ENCODE measurements around the gene SCRT2. TPM values are rescaled to one million over a fixed set of nuclear protein-coding genes. Genes with fewer than 3 reads are reported as not detected.

SCRT2 gene
- total and polyA plus RNA-seq, 4 donors = not detected

DNA sequence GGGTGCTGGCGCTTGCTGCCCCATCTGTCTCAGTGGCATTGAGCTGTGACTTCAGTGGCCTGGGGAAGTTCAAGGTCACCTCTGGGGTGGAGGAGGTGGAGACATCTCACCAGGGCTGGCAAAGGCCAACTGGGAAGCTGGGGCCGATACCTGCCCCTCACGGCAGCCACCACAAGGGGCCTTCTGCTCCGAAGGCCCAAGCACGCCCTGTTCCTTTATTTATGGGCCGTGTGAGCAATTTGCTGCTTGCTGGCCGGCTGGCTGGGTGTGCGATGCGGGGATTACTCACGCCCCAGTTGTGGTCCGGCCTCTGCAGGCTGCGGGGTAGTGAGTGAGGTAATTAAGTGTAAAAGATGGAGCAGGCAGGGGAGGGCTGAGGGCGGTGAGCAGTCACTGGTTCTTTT lies 13.2 kb upstream of the SCRT2 start:
- H3K4me1 ChIP-seq (ENCODE audit: control insufficient read depth in 4 of 4, insufficient read depth in 4 of 4, low read length in 3 of 4) = no peaks in the 10 kb centered on the region
- DNase-seq (ENCODE audit: low spot score) = no peak
- H3K9me3 ChIP-seq (ENCODE audit: control insufficient read depth in 4 of 4, low read length in 3 of 4) = no peaks in the 10 kb centered on the region
- TF ChIP-seq TAF1 (conservative IDR thresholded peaks at IDR 0.05) (no peak), GABPA (IDR thresholded peaks at IDR 0.05 in 1 of 2, conservative IDR thresholded peaks at IDR 0.05 in 1 of 2) (no peak), SP1 (IDR thresholded peaks at IDR 0.05) (no peak), RXRA (IDR thresholded peaks at IDR 0.05) (no peak), NR2F2 (IDR thresholded peaks at IDR 0.05) (no peak), FOXA1 (IDR thresholded peaks at IDR 0.05) (no peak), JUND (IDR thresholded peaks at IDR 0.05) (no peak)
- TF ChIP-seq, protein P1, sequence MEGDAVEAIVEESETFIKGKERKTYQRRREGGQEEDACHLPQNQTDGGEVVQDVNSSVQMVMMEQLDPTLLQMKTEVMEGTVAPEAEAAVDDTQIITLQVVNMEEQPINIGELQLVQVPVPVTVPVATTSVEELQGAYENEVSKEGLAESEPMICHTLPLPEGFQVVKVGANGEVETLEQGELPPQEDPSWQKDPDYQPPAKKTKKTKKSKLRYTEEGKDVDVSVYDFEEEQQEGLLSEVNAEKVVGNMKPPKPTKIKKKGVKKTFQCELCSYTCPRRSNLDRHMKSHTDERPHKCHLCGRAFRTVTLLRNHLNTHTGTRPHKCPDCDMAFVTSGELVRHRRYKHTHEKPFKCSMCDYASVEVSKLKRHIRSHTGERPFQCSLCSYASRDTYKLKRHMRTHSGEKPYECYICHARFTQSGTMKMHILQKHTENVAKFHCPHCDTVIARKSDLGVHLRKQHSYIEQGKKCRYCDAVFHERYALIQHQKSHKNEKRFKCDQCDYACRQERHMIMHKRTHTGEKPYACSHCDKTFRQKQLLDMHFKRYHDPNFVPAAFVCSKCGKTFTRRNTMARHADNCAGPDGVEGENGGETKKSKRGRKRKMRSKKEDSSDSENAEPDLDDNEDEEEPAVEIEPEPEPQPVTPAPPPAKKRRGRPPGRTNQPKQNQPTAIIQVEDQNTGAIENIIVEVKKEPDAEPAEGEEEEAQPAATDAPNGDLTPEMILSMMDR (IDR thresholded peaks at IDR 0.05; ENCODE audit: low read depth, low read length, missing input control) = no peak
- TF ChIP-seq, protein P2, sequence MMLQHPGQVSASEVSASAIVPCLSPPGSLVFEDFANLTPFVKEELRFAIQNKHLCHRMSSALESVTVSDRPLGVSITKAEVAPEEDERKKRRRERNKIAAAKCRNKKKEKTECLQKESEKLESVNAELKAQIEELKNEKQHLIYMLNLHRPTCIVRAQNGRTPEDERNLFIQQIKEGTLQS (IDR thresholded peaks at IDR 0.05) = no peak
- peaks cover 0 to 10% (median 0%) of the 10 kb centered on the region in 4 donors for H3K27me3 ChIP-seq (ENCODE audit: control insufficient read depth in 4 of 4, insufficient read depth in 4 of 4, low read length in 3 of 4)
- no peak overlapping the region for H3K9ac ChIP-seq (ENCODE audit: low read depth in 1 of 2, low read length in 2 of 2)
- no peaks in the 10 kb centered on the region for H3K36me3 ChIP-seq (ENCODE audit: control insufficient read depth in 4 of 4, insufficient read depth in 3 of 4, low read depth in 1 of 4, low read length in 3 of 4)
- no peak overlapping the region for H3K27ac ChIP-seq (ENCODE audit: low read depth in 1 of 2, low read length in 2 of 2)
- WGBS = 38% methylated on average over 13 of the region's 13 CpGs
- no peak overlapping the region for H3K4me3 ChIP-seq (ENCODE audit: low read depth in 1 of 3, low read length in 3 of 3)

DNA sequence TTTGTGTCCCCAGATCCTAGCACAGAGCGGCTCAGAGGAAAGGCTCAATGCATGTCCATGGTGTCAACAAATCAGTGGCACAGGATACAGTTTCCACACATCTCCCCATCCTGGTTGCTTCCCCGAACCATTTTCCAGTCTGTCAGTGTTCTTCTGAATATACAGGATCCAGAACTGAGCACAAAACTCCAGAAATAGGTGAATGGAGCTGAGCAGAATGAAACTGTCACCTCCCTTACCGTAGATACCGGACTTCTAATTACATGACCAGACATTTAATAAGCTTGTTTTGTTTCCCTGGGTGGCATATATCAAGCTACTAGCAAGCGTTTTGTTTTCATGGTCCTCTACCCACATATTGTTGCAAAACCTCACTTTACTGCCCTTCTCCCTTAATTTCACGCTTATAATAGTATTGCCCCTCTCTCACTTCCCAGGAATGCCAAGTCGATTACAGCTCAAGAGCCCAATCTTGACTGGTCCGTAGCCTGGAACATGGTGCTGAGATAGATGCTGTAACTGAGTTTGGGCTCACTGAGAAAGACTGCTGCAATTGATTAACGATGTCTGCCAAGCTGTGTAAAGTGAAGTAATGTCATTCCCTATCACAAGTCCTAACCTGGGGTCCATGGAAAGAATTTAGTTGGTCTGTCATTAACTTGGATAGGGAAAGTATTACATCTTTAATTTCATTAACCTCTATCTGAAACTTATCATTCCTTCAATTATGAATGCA lies 12.0 kb upstream of the SCRT2 start:
- Histone ChIP-seq H3K9ac (ENCODE audit: low read depth in 1 of 2, low read length in 2 of 2) (no peak overlapping the region), H3K4me3 (ENCODE audit: low read depth in 1 of 3, low read length in 3 of 3) (no peak overlapping the region), H3K27ac (ENCODE audit: low read depth in 1 of 2, low read length in 2 of 2) (no peak overlapping the region), H3K36me3 (ENCODE audit: control insufficient read depth in 4 of 4, insufficient read depth in 3 of 4, low read depth in 1 of 4, low read length in 3 of 4) (no peaks in the 10 kb centered on the region), H3K27me3 (ENCODE audit: control insufficient read depth in 4 of 4, insufficient read depth in 4 of 4, low read length in 3 of 4) (peaks cover 0 to 10% (median 0%) of the 10 kb centered on the region in 4 donors), H3K4me1 (ENCODE audit: control insufficient read depth in 4 of 4, insufficient read depth in 4 of 4, low read length in 3 of 4) (no peaks in the 10 kb centered on the region), H3K9me3 (ENCODE audit: control insufficient read depth in 4 of 4, low read length in 3 of 4) (no peaks in the 10 kb centered on the region)
- TF ChIP-seq RXRA (IDR thresholded peaks at IDR 0.05) = no peak
- no peak for TF ChIP-seq HNF4G (IDR thresholded peaks at IDR 0.05)
- TF ChIP-seq FOXA2 (IDR thresholded peaks at IDR 0.05) = no peak
- TF ChIP-seq, protein P1 (IDR thresholded peaks at IDR 0.05; ENCODE audit: low read depth, low read length, missing input control) = no peak
- no peak for TF ChIP-seq MAX (IDR thresholded peaks at IDR 0.05)
- TF ChIP-seq TAF1 (conservative IDR thresholded peaks at IDR 0.05) = no peak
- TF ChIP-seq, protein P3, sequence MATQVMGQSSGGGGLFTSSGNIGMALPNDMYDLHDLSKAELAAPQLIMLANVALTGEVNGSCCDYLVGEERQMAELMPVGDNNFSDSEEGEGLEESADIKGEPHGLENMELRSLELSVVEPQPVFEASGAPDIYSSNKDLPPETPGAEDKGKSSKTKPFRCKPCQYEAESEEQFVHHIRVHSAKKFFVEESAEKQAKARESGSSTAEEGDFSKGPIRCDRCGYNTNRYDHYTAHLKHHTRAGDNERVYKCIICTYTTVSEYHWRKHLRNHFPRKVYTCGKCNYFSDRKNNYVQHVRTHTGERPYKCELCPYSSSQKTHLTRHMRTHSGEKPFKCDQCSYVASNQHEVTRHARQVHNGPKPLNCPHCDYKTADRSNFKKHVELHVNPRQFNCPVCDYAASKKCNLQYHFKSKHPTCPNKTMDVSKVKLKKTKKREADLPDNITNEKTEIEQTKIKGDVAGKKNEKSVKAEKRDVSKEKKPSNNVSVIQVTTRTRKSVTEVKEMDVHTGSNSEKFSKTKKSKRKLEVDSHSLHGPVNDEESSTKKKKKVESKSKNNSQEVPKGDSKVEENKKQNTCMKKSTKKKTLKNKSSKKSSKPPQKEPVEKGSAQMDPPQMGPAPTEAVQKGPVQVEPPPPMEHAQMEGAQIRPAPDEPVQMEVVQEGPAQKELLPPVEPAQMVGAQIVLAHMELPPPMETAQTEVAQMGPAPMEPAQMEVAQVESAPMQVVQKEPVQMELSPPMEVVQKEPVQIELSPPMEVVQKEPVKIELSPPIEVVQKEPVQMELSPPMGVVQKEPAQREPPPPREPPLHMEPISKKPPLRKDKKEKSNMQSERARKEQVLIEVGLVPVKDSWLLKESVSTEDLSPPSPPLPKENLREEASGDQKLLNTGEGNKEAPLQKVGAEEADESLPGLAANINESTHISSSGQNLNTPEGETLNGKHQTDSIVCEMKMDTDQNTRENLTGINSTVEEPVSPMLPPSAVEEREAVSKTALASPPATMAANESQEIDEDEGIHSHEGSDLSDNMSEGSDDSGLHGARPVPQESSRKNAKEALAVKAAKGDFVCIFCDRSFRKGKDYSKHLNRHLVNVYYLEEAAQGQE (IDR thresholded peaks at IDR 0.05) = no peak
- no peak for TF ChIP-seq ZBTB33 (IDR thresholded peaks at IDR 0.05)
- TF ChIP-seq SP1 (IDR thresholded peaks at IDR 0.05) = no peak
- TF ChIP-seq EGR1 (IDR thresholded peaks at IDR 0.05; ENCODE audit: low read depth in 2 of 2) = no peak
- TF ChIP-seq, protein P2 (IDR thresholded peaks at IDR 0.05) = no peak
- TF ChIP-seq HNF4A (conservative IDR thresholded peaks at IDR 0.05) = no peak
- no peak for TF ChIP-seq YY1 (IDR thresholded peaks at IDR 0.05)
- no peak for TF ChIP-seq NR2F2 (IDR thresholded peaks at IDR 0.05)
- TF ChIP-seq FOXA1 (IDR thresholded peaks at IDR 0.05) = no peak
- no peak for TF ChIP-seq GABPA (IDR thresholded peaks at IDR 0.05 in 1 of 2, conservative IDR thresholded peaks at IDR 0.05 in 1 of 2)
- no peak for TF ChIP-seq RAD21 (IDR thresholded peaks at IDR 0.05)
- no peak for TF ChIP-seq JUND (IDR thresholded peaks at IDR 0.05)
- WGBS = 65% methylated on average over 9 of the region's 9 CpGs
- no peak for DNase-seq (ENCODE audit: low spot score)

Measured in liver (tissue), 9 donors.